ENCODE data around the gene AGGF1. TPM values are rescaled to one million over a fixed set of nuclear protein-coding genes. Genes with fewer than 3 reads are reported as not detected.
"Not testable (repeated sequence)": the region's sequence is repeated elsewhere in the genome, so short reads cannot be mapped to it uniquely, and the experiment has no call there.

AGGF1 gene
- total and polyA plus RNA-seq, 2 experiments from 2014 or later = 24.4 to 27.5 TPM

DNA sequence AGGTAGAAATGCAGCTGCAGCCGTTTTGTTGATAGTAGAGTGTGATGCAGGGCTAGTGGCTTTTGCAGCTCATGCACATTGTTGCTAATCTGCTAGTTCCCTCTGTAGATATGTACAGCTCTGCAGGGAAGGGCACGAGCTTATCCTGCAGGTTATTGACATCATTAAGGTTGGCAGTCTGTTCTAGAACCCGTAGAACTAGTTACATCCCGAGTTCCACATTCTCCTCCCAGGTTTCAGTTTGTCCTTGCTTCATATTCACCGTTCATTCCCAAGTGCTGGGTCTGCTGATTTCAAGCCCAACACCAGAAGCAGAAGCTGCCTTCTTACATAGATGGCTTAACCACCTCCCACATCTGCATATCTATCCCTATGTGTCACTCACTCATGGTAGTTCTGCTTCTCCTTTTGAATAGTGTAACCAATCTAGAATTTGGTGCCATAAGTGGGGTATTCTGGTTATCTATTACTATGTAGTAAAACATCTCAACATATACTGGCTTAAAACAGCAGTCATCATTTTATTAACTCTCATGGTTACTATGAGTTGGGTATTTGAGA is 39.2 kb upstream of the AGGF1 start:
- no peaks in the 10 kb centered on the region for H3K4me1 Mint-ChIP-seq
- Histone ChIP-seq H2AFZ (no peak overlapping the region), H3K4me3 (no peak overlapping the region), H3K4me1 (ENCODE audit: insufficient read depth) (no peaks in the 10 kb centered on the region), H3K9me2 (ENCODE audit: insufficient read depth) (no peaks in the 10 kb centered on the region), H3F3A (replicated peaks; ENCODE audit: low read depth) (0 out of 2 replicates have a peak, but pooled peaks cover 2% of the 10 kb centered on the region), H3K27me3 (ENCODE audit: insufficient read depth) (no peaks in the 10 kb centered on the region), H3K27ac (ENCODE audit: low read depth) (no peak overlapping the region), H3K79me2 (replicated peaks; ENCODE audit: insufficient read depth) (no peaks in the 10 kb centered on the region), H3K4me2 (no peak overlapping the region), H3K36me3 (ENCODE audit: insufficient read depth) (no peaks in the 10 kb centered on the region), H4K20me1 (replicated peaks; ENCODE audit: insufficient read depth) (no peaks in the 10 kb centered on the region)
- no peaks in the 10 kb centered on the region for H3K36me3 Mint-ChIP-seq (ENCODE audit: low read depth)
- H3K9me3 Mint-ChIP-seq = peaks cover 5% of the 10 kb centered on the region; the same call in 1 of the 3 replicates
- H3K4me3 Mint-ChIP-seq = no peak overlapping the region
- no peak for DNase-seq (ENCODE audit: low spot score)
- no peaks in the 10 kb centered on the region for H3K27me3 Mint-ChIP-seq (ENCODE audit: insufficient read depth, low read depth, poor library complexity)
- ATAC-seq = no peak
- TF ChIP-seq JUNB (IDR thresholded peaks at IDR 0.05; ENCODE audit: unreplicated experiment) (no peak), ZNF331 (CRISPR knock-in tag; IDR thresholded peaks at IDR 0.05; ENCODE audit: low read depth) (no peak), CREB1 (CRISPR knock-in tag; IDR thresholded peaks at IDR 0.05; ENCODE audit: low read depth) (no peak), EZH2phosphoT487 (IDR thresholded peaks at IDR 0.05; ENCODE audit: unreplicated experiment) (no peak)
- TF ChIP-seq, protein P1, sequence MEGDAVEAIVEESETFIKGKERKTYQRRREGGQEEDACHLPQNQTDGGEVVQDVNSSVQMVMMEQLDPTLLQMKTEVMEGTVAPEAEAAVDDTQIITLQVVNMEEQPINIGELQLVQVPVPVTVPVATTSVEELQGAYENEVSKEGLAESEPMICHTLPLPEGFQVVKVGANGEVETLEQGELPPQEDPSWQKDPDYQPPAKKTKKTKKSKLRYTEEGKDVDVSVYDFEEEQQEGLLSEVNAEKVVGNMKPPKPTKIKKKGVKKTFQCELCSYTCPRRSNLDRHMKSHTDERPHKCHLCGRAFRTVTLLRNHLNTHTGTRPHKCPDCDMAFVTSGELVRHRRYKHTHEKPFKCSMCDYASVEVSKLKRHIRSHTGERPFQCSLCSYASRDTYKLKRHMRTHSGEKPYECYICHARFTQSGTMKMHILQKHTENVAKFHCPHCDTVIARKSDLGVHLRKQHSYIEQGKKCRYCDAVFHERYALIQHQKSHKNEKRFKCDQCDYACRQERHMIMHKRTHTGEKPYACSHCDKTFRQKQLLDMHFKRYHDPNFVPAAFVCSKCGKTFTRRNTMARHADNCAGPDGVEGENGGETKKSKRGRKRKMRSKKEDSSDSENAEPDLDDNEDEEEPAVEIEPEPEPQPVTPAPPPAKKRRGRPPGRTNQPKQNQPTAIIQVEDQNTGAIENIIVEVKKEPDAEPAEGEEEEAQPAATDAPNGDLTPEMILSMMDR (conservative IDR thresholded peaks at IDR 0.05; ENCODE audit: low read depth in 2 of 2) = no peak
- TF ChIP-seq, protein P2, sequence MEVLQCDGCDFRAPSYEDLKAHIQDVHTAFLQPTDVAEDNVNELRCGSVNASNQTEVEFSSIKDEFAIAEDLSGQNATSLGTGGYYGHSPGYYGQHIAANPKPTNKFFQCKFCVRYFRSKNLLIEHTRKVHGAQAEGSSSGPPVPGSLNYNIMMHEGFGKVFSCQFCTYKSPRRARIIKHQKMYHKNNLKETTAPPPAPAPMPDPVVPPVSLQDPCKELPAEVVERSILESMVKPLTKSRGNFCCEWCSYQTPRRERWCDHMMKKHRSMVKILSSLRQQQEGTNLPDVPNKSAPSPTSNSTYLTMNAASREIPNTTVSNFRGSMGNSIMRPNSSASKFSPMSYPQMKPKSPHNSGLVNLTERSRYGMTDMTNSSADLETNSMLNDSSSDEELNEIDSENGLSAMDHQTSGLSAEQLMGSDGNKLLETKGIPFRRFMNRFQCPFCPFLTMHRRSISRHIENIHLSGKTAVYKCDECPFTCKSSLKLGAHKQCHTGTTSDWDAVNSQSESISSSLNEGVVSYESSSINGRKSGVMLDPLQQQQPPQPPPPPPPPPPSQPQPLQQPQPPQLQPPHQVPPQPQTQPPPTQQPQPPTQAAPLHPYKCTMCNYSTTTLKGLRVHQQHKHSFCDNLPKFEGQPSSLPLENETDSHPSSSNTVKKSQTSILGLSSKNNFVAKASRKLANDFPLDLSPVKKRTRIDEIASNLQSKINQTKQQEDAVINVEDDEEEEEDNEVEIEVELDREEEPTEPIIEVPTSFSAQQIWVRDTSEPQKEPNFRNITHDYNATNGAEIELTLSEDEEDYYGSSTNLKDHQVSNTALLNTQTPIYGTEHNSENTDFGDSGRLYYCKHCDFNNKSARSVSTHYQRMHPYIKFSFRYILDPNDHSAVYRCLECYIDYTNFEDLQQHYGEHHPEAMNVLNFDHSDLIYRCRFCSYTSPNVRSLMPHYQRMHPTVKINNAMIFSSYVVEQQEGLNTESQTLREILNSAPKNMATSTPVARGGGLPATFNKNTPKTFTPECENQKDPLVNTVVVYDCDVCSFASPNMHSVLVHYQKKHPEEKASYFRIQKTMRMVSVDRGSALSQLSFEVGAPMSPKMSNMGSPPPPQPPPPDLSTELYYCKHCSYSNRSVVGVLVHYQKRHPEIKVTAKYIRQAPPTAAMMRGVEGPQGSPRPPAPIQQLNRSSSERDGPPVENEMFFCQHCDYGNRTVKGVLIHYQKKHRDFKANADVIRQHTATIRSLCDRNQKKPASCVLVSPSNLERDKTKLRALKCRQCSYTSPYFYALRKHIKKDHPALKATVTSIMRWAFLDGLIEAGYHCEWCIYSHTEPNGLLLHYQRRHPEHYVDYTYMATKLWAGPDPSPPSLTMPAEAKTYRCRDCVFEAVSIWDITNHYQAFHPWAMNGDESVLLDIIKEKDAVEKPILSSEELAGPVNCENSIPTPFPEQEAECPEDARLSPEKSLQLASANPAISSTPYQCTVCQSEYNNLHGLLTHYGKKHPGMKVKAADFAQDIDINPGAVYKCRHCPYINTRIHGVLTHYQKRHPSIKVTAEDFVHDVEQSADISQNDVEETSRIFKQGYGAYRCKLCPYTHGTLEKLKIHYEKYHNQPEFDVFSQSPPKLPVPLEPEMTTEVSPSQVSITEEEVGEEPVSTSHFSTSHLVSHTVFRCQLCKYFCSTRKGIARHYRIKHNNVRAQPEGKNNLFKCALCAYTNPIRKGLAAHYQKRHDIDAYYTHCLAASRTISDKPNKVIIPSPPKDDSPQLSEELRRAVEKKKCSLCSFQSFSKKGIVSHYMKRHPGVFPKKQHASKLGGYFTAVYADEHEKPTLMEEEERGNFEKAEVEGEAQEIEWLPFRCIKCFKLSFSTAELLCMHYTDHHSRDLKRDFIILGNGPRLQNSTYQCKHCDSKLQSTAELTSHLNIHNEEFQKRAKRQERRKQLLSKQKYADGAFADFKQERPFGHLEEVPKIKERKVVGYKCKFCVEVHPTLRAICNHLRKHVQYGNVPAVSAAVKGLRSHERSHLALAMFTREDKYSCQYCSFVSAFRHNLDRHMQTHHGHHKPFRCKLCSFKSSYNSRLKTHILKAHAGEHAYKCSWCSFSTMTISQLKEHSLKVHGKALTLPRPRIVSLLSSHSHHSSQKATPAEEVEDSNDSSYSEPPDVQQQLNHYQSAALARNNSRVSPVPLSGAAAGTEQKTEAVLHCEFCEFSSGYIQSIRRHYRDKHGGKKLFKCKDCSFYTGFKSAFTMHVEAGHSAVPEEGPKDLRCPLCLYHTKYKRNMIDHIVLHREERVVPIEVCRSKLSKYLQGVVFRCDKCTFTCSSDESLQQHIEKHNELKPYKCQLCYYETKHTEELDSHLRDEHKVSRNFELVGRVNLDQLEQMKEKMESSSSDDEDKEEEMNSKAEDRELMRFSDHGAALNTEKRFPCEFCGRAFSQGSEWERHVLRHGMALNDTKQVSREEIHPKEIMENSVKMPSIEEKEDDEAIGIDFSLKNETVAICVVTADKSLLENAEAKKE (CRISPR knock-in tag; IDR thresholded peaks at IDR 0.05) = no peak
- TF ChIP-seq, protein P3, sequence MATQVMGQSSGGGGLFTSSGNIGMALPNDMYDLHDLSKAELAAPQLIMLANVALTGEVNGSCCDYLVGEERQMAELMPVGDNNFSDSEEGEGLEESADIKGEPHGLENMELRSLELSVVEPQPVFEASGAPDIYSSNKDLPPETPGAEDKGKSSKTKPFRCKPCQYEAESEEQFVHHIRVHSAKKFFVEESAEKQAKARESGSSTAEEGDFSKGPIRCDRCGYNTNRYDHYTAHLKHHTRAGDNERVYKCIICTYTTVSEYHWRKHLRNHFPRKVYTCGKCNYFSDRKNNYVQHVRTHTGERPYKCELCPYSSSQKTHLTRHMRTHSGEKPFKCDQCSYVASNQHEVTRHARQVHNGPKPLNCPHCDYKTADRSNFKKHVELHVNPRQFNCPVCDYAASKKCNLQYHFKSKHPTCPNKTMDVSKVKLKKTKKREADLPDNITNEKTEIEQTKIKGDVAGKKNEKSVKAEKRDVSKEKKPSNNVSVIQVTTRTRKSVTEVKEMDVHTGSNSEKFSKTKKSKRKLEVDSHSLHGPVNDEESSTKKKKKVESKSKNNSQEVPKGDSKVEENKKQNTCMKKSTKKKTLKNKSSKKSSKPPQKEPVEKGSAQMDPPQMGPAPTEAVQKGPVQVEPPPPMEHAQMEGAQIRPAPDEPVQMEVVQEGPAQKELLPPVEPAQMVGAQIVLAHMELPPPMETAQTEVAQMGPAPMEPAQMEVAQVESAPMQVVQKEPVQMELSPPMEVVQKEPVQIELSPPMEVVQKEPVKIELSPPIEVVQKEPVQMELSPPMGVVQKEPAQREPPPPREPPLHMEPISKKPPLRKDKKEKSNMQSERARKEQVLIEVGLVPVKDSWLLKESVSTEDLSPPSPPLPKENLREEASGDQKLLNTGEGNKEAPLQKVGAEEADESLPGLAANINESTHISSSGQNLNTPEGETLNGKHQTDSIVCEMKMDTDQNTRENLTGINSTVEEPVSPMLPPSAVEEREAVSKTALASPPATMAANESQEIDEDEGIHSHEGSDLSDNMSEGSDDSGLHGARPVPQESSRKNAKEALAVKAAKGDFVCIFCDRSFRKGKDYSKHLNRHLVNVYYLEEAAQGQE (IDR thresholded peaks at IDR 0.05; ENCODE audit: unreplicated experiment) = no peak
- H3K27ac Mint-ChIP-seq = no peak overlapping the region

DNA sequence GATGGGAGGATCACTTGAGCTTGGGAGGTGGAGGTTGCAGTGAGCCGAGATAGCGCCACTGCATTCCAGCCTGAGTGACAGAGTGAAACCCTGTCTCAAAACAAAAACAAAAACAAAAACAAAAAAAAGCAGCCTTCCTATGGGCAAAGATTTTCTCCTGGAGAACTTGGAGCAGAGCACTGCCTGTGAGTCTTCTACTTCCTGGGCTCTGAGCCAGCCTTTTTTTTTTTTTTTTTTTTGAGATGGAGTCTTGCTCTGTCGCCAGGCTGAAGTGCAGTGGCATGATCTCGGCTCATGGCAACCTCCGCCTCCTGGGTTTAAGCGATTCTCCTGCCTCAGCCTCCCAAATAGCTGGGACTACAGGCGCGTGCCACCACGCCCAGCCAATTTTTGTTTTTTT is 36.8 kb upstream of the AGGF1 start:
- H3K4me1 Mint-ChIP-seq = not testable (repeated sequence)

More for the DNA sequence above, 36.8 kb upstream of the AGGF1 start:
- ATAC-seq; H3K4me3 ChIP-seq; H3K4me2 ChIP-seq; H3K27me3 ChIP-seq (ENCODE audit: insufficient read depth); H3K9me2 ChIP-seq (ENCODE audit: insufficient read depth); H3K4me1 ChIP-seq (ENCODE audit: insufficient read depth); H3K79me2 ChIP-seq (replicated peaks; ENCODE audit: insufficient read depth); H3K27ac ChIP-seq (ENCODE audit: low read depth); H3K27me3 Mint-ChIP-seq (ENCODE audit: insufficient read depth, low read depth, poor library complexity); H3K36me3 Mint-ChIP-seq (ENCODE audit: low read depth); H3K27ac Mint-ChIP-seq; H3K4me3 Mint-ChIP-seq; DNase-seq (ENCODE audit: low spot score); H3K36me3 ChIP-seq (ENCODE audit: insufficient read depth); H4K20me1 ChIP-seq (replicated peaks; ENCODE audit: insufficient read depth); H2AFZ ChIP-seq; H3F3A ChIP-seq (replicated peaks; ENCODE audit: low read depth); H3K9me3 Mint-ChIP-seq: not testable (repeated sequence)
